BLaER1 (cell line): ENCODE results near the gene MAGEA2B.
"Not testable (repeated sequence)": the region's sequence is repeated elsewhere in the genome, so short reads cannot be mapped to it uniquely, and the experiment has no call there.

Experiments used
- H3K27ac ChIP-seq: shearing (Covaris generic); formaldehyde crosslinking; 2 replicates; pipeline ENCODE4 v1.8.1; 2022
- H3K27me3 ChIP-seq: shearing (Covaris generic); formaldehyde crosslinking; 2 replicates; pipeline ENCODE4 v1.8.1; 2022
- H3K36me3 ChIP-seq: shearing (Covaris generic); formaldehyde crosslinking; 2 replicates; pipeline ENCODE4 v1.8.1; 2022
- H3K4me1 ChIP-seq: shearing (Covaris generic); formaldehyde crosslinking; 2 replicates; pipeline ENCODE4 v1.8.1; 2022
- H3K4me2 ChIP-seq: shearing (Covaris generic); formaldehyde crosslinking; 2 replicates; pipeline ENCODE4 v1.8.1; 2022
- H3K4me3 ChIP-seq: shearing (Covaris generic); formaldehyde crosslinking; 2 replicates; pipeline ENCODE4 v1.8.1; 2022
- H3K9ac ChIP-seq: shearing (Covaris generic); formaldehyde crosslinking; 2 replicates; pipeline ENCODE4 v1.8.1; 2022
- H3K9me3 ChIP-seq: shearing (Covaris generic); formaldehyde crosslinking; 2 replicates; pipeline ENCODE4 v1.8.1; 2022
- H4K20me1 ChIP-seq: shearing (Covaris generic); formaldehyde crosslinking; 2 replicates; pipeline ENCODE4 v1.8.1; 2022
- Cebpa-rat ChIP-seq: shearing (Covaris generic); IDR thresholded peaks from 2 replicates; pipeline ENCODE4 v1.8.1; 2022

Gene MAGEA2B, protein sequence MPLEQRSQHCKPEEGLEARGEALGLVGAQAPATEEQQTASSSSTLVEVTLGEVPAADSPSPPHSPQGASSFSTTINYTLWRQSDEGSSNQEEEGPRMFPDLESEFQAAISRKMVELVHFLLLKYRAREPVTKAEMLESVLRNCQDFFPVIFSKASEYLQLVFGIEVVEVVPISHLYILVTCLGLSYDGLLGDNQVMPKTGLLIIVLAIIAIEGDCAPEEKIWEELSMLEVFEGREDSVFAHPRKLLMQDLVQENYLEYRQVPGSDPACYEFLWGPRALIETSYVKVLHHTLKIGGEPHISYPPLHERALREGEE

DNA sequence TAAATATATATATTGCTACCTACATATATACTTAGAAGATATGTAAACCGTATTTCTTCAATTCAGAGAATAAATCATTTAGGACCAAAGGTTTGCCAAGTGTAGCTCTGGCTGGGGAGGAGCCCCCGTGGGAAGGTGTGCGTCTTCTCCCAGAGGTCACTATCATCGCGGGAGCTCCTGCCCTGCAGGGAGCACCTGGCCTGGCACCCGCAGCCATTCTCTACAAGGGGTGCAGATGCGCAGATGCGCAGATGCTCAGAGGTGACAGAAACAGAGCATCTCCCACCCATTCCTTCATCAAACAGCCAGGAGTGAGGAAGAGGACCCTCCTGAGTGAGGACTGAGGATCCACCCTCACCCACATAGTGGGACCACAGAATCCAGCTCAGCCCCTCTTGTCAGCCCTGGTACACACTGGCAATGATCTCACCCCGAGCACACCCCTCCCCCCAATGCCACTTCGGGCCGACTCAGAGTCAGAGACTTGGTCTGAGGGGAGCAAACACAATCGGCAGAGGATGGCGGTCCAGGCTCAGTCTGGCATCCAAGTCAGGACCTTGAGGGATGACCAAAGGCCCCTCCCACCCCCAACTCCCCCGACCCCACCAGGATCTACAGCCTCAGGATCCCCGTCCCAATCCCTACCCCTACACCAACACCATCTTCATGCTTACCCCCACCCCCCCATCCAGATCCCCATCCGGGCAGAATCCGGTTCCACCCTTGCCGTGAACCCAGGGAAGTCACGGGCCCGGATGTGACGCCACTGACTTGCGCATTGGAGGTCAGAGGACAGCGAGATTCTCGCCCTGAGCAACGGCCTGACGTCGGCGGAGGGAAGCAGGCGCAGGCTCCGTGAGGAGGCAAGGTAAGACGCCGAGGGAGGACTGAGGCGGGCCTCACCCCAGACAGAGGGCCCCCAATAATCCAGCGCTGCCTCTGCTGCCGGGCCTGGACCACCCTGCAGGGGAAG, at the start of gene MAGEA2B:
Gene MAGEA2B (plus strand): TSS at position 814 of the 973 bp plus-strand sequence. CDS start 2,479 bp downstream, outside the sequence.
- not testable (repeated sequence) for H3K36me3 ChIP-seq, H4K20me1 ChIP-seq, H3K9ac ChIP-seq, H3K4me2 ChIP-seq, H3K9me3 ChIP-seq, H3K4me3 ChIP-seq, H3K4me1 ChIP-seq, H3K27me3 ChIP-seq, H3K27ac ChIP-seq

DNA sequence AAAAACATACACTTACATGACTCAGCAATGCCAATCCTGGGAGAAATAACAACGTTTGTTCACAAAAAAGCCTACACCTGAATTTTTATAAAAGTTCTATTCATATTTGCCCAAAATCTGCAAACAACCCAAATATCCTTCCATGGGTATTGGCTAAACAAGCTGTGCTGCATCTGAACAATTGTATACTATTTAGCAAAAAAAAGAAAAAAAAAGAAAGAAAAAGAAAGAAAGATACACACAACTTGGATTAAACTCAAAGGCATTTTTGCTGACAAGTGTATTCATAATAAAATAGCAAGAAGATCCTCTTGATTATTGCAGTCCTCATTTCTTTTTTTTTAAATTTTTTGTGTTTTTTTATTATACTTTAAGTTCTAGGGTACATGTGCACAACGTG, 40.3 kb upstream of the MAGEA2B start:
- no peak overlapping the region for H3K4me3 ChIP-seq
- H3K36me3 ChIP-seq = no peaks in the 10 kb centered on the region
- no peaks in the 10 kb centered on the region for H4K20me1 ChIP-seq
- no peak overlapping the region for H3K4me2 ChIP-seq
- peaks cover 24% of the 10 kb centered on the region for H3K27me3 ChIP-seq
- no peak overlapping the region for H3K27ac ChIP-seq
- no peaks in the 10 kb centered on the region; the same call in 1 of the 2 replicates for H3K9me3 ChIP-seq
- TF ChIP-seq Cebpa-rat = no peak
- H3K4me1 ChIP-seq = no peaks in the 10 kb centered on the region
- H3K9ac ChIP-seq = no peak overlapping the region

DNA sequence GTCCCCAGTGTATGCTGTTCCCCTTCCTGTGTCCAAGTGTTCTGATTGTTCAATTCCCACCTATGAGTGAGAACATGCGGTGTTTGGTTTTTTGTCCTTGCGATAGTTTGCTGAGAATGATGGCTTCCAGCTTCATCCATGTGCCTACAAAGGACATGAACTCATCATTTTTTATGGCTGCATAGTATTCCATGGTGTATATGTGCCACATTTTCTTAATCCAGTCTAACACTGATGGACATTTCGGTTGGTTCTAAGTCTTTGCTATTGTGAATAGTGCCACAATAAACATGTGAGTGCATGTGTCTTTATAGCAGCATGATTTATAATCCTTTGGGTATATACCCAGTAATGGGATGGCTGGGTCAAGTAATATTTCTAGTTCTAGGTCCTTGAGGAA, 39.8 kb upstream of the MAGEA2B start:
- H3K9me3 ChIP-seq, H3K4me1 ChIP-seq, H4K20me1 ChIP-seq, H3K4me2 ChIP-seq, H3K9ac ChIP-seq, H3K27ac ChIP-seq, H3K4me3 ChIP-seq, H3K36me3 ChIP-seq: not testable (repeated sequence)
- H3K27me3 ChIP-seq = peaks cover 19% of the 10 kb centered on the region

DNA sequence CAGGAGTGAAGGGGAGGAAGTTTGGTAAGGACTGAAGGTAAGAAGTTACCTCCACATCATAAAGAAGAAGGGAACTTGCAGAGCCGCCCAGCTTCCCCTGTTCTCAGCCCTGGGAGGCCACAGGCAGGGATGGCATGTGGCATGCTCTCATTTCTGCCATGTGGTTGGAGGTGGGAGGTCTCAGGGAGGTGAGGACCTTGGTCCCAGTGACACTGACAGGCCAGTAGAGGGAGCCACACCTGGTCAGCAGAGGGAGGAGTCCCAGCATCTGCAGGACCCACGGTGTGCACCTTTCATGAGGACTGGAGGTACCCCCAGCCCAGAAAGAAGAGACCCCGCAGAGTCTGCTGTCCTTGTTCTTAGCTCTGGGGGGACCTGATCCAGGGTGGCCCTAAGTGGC, 33.4 kb upstream of the MAGEA2B start:
- H4K20me1 ChIP-seq, H3K4me2 ChIP-seq, H3K4me1 ChIP-seq, H3K4me3 ChIP-seq, H3K36me3 ChIP-seq, H3K27ac ChIP-seq, H3K9ac ChIP-seq, H3K9me3 ChIP-seq, H3K27me3 ChIP-seq: not testable (repeated sequence)

DNA sequence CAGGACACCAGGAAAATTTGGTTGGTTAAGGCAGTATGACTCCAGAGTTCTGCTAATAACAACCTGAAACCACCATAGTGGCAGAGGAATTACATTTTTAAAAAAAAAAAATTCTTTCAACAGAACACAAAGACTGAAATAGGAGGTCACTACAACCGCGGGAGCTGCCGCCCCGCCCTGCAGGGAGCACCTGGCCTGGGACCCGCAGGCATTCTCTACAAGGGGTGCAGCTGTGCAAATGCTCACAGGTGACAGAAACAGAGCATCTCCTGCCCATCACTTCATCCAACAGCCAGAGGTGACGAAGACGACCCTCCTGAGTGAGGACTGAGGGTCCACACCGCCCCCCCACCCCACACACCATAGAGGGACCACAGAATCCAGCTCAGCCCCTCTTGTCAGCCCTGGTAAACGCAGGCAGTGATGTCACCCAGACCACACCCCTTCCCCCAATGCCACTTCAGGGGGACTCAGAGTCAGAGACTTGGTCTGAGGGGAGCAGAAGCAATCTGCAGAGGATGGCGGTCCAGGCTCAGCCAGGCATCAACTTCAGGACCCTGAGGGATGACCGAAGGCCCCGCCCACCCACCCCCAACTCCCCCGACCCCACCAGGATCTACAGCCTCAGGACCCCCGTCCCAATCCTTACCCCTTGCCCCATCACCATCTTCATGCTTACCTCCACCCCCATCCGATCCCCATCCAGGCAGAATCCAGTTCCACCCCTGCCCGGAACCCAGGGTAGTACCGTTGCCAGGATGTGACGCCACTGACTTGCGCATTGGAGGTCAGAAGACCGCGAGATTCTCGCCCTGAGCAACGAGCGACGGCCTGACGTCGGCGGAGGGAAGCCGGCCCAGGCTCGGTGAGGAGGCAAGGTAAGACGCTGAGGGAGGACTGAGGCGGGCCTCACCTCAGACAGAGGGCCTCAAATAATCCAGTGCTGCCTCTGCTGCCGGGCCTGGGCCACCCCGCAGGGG, 16.2 kb upstream of the MAGEA2B start, which contains the start of gene MAGEA3:
Gene MAGEA3 (plus strand): TSS at position 843 of the 980 bp plus-strand sequence. CDS start 2,039 bp downstream, outside the sequence.
- H3K27me3 ChIP-seq, H3K4me1 ChIP-seq, H3K27ac ChIP-seq, H3K4me3 ChIP-seq, H3K9me3 ChIP-seq, H4K20me1 ChIP-seq, H3K9ac ChIP-seq, H3K36me3 ChIP-seq, H3K4me2 ChIP-seq: not testable (repeated sequence)

DNA sequence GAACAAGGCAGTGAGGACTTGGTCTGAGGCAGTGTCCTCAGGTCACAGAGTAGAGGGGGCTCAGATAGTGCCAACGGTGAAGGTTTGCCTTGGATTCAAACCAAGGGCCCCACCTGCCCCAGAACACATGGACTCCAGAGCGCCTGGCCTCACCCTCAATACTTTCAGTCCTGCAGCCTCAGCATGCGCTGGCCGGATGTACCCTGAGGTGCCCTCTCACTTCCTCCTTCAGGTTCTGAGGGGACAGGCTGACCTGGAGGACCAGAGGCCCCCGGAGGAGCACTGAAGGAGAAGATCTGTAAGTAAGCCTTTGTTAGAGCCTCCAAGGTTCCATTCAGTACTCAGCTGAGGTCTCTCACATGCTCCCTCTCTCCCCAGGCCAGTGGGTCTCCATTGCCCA, 14.0 kb upstream of the MAGEA2B start:
- not testable (repeated sequence) for H3K9me3 ChIP-seq, H3K4me1 ChIP-seq, H3K4me3 ChIP-seq, H3K27ac ChIP-seq, H4K20me1 ChIP-seq, H3K4me2 ChIP-seq, H3K27me3 ChIP-seq, H3K9ac ChIP-seq, H3K36me3 ChIP-seq

DNA sequence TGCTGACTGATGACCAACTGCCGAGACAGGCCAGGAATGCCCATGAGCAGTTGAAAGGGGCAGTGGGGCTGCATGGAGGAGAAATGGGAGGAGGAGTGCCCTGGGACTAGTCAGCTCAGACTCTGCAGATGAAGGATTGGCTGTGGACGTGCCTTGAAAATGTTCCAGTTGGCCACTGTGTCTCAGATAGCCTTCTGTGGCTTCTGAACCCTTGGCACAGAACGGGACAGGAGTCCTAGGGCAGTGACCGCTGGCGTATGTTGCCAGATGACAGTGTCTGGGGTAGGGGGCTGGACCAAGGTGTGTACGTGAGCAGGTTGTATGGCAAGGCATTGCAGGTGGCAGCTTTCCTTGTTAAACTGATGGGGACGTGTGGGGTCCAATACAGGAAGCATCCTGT, 7.9 kb upstream of the MAGEA2B start:
- not testable (repeated sequence) for H3K9me3 ChIP-seq, H4K20me1 ChIP-seq, H3K36me3 ChIP-seq, H3K27ac ChIP-seq, H3K4me1 ChIP-seq, H3K9ac ChIP-seq, H3K4me3 ChIP-seq, H3K4me2 ChIP-seq, H3K27me3 ChIP-seq

DNA sequence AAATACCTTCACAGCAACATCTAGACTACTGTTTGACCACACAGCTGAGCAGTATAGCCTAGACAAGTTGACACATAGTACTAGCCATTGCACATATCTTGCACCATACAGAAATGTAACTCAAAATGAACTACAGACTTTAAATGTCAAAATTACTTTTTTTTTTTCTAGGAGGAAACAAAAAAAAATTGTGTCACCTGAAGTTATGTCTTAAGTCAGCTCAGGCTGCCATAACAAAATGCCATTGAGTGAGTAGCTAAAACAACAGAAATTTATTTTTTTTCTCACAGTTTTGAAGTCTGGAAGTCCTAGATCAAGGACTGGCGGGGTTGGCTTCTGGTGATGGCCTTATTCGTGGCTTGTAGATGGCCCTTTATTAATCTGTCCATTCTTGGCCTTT, 5.3 kb upstream of the MAGEA2B start, which contains the start of gene CSAG2:
Gene CSAG2 (minus strand): TSS at position 101 of the 400 bp plus-strand sequence. CDS start 161 bp downstream, outside the sequence.
- not testable (repeated sequence) for H3K27ac ChIP-seq, H3K4me3 ChIP-seq, H3K9me3 ChIP-seq, H3K4me1 ChIP-seq, H3K27me3 ChIP-seq, H3K9ac ChIP-seq, H4K20me1 ChIP-seq, H3K36me3 ChIP-seq, H3K4me2 ChIP-seq

DNA sequence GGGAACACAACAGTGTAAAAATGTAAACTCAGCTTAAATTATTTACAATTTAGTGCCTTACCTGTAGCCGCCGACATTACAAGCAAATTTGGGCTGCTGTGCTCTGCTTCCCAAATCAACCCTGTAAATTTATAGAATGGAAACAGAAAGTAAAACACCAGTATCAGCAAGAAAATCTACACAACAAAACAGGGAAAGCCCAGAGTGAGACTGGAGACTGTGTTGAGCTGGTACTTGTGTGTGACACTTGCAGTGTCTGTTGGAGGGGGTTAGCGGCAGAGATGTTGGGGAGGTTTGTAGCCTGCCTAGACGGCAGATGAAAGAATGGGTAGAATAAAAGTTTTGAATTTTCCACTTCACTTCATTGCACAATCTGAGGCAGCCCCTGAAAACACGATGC, 1.2 kb upstream of the MAGEA2B start:
- H3K27ac ChIP-seq, H3K4me2 ChIP-seq, H3K4me3 ChIP-seq, H3K36me3 ChIP-seq, H3K4me1 ChIP-seq, H4K20me1 ChIP-seq, H3K9ac ChIP-seq, H3K27me3 ChIP-seq, H3K9me3 ChIP-seq: not testable (repeated sequence)
